ENCODE measurements around the gene XCL2.
"Not testable (repeated sequence)": the region's sequence is repeated elsewhere in the genome, so short reads cannot be mapped to it uniquely, and the experiment has no call there.

The XCL2 gene, protein sequence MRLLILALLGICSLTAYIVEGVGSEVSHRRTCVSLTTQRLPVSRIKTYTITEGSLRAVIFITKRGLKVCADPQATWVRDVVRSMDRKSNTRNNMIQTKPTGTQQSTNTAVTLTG

DNA sequence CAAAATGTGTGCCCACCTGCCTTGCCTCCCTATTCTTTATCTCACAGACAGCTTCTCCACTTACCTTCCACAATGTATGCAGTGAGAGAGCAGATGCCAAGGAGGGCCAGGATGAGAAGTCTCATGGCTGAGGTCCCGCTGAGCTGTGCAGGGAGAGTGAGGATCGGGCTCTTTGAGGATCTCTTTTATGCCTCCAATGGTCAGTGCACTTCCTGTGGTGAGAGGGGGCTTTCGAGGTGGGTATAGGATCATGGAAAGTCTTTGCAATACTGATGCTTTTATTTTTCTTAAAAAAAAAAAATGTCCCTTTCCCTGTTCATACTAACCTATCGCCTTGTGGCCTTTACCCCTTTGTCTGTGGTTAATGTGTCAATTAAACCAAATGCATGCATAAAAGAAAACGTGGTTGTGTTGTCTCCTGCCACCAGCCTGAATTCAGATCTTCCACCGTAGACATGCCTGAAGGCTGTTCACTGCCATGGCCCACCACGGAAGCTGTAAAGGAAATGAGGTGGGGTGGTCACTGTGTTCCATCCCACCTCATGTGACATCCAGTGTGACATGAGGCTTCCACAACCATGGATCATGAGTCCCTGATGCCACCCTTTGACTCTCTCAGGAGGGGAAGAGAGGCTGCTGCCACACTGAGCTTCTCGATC lies at the start of gene XCL2:
Gene XCL2, minus strand, starts transcription at position 158 of the 659 bp plus-strand sequence. Its CDS starts 33 bp downstream, at position 125.
- not testable (repeated sequence) for DNase-seq (ENCODE audit: low spot score)

DNA sequence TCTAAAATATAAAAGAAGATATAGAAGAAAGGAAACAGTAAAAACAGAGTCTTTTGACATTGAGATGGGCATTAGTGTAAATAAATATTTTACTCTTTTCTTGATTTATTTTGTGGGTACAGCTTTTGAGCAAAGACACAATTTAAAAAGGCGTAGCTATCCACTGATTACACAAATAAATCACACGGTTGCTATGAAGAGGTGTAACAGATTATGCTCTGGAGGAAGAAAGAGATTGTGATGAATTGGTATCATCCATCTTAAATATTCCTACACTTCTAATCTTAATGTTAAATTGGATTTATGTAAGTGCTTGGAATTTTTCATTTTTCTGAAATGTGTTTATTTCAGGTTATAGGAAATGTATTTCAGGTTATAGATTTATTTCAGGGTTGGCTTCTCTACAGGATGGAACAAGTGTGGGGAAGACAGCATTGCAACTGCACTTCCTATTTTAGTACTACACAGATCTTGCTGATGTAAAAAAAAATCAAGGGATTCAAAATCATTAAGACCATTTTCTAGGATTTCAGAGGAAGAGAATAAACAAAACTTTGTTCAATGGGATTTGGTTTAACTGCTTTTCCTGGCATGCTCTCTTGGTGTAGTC lies 47.9 kb upstream of the XCL2 start:
- no peak for DNase-seq (ENCODE audit: low spot score)

DNA sequence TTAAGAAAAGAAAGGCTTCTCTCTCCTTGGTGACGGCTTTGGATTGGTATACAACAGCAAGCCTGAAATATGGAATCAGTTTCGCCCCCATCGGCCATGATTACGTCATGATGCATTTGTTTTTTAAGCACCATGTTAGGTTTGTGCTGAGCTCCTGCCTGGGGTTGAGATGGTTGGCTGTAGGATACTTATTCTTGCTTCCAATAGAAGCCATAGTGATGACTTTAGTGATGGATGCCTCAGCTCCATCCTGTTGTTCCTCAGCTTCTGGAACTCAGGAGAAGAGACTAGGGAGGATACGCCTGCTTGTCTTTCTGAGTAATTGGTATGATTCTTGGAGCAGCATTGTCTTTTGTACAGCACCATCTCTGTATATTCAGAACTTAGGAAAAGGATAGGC lies 47.3 kb upstream of the XCL2 start:
- no peak for DNase-seq (ENCODE audit: low spot score)

DNA sequence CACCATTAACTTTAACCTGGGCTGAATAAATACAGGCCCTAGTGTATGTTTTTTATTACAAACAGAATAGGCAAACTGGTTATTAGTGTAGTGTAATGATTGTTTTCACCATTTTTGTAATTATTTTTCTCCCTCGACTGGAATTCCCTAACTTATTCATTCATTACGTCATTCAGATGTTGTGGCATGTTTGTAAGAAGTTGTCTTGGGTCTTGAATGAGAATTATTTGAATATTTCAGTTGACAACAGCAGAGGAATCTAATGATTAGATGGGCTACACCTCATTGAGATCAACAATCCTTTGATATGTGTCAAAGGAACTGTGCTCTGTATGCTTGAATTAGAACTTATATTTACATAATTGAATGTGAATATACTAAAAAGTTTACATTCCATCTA lies 45.4 kb upstream of the XCL2 start:
- DNase-seq (ENCODE audit: low spot score): no peak

DNA sequence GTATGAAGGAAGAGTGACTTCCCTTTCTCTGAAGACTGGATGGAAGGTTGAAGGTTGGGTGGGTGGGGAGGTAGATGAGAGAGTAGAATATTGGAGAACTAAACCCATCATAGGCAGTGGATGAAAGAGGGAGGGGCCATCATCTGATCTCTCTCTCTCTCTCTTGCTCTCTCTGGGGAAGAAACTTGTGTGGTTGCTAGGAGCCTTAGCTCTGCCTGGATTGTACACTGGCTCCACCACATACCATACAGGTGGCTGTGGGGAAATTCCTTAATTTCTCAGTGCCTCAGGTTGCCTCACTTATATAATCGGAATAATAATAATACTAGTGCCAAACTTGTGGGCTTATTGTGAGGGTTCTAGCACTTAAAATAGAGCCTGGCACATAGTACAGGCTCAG lies 42.1 kb upstream of the XCL2 start:
- DNase-seq (ENCODE audit: low spot score): no peak

DNA sequence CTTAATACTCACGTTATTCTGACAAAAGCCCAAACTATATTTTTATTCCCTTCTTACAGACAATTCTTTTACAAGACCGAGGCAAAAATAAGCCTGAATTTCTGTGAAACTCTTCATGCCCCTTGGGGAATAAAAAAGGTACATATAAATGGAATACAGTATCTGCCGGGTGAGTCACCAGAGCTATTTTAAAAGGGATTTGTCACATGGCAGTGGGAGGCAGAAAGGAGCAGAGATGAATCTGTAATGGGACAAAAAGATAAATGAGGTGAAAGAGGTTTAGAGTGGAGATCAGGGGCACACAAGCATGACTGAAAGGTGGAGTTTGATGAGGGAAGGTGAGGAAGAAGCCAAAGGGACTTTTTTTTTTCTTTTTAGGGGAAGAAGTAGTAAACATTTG lies 41.4 kb upstream of the XCL2 start:
- DNase-seq (ENCODE audit: low spot score): no peak

DNA sequence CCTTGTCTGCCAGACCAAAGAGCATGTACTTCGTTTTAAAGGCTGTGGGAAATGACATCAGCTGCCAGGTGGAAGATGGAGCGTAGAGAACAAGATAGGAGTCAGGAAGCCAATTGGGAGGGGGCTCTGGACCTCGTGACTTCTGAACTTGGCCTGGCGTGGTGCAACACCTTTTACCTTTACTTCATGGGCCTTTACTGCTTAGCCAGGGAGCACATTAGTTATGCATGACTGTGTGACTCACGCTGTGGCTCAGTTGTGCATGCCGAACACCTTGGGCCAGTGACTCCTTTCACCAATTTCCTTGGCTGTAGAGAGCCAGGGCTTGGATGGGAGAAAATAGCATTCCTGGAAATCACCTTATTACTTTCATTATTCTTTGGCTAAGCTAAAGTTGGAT lies 39.8 kb upstream of the XCL2 start:
- no peak for DNase-seq (ENCODE audit: low spot score)

DNA sequence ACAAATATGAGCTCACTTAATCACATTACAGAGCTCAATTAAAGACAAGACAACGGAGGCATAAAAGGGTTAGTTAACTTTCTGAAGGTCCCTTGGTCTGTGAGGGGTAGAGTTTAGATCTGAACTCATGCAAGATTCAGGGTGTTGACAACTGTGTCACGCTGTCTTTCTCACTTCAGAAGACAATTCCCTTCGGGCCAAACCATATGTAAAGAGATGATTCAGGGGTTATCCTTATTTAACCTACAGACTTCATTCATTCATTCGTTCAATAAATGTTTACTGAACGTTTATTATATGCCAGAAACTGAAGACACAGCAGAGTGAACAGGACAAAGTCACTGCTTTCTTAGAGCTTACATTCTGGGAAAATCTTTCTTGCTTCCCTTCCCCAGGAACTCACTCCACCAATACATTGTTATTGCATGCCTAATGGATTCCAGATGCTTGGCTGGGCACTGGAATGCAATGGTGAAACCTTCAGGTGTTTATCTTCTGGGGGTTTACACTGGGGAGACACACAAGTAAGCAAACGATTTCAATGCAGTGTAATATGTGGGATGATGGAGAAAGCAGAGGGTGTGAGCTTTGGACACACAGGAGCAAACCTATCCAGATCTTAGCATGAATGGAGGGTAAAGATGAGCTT lies 39.0 kb upstream of the XCL2 start:
- no peak for DNase-seq (ENCODE audit: low spot score)

DNA sequence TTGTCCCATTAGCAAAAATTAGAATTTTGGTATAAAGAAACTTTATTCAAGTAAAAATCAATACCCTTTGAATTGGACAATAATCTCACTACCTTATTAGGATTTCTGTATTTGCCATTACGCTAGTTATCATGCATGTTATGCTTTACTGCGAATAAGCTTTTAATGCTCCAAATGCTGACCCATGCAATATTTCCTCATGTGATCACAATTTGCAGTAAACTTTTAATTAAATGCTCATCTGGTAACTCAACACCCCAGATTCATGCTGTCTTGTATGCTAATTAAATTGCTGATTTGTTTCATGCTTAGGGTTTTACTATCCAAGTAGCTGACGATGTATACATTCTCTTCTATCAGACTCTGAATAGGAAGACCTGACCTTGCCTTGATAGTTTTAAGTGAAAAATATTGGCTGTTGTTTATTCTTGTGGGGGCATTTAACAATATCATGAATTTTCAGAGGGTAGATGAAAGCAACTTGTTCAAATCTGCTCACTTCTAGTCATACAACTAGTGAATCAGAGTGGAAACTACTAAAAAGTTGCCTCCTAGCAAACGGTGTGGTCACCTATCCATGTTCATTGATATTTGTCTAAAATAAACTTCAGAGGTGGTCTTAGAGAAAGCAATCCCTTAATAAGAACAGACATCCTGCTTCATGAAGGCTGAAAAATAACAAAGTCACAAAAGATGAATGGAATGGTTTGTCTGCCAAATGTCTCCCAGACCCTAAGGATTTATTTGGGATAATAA lies 38.2 kb upstream of the XCL2 start:
- DNase-seq (ENCODE audit: low spot score): no peak

DNA sequence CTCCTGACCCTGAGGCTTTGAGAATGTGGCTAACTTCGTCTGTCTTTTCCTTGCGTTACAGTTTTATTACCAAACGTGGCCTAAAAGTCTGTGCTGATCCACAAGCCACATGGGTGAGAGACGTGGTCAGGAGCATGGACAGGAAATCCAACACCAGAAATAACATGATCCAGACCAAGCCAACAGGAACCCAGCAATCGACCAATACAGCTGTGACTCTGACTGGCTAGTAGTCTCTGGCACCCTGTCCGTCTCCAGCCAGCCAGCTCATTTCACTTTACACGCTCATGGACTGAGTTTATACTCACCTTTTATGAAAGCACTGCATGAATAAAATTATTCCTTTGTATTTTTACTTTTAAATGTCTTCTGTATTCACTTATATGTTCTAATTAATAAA lies 37.2 kb upstream of the XCL2 start:
- DNase-seq (ENCODE audit: low spot score): not testable (repeated sequence)

DNA sequence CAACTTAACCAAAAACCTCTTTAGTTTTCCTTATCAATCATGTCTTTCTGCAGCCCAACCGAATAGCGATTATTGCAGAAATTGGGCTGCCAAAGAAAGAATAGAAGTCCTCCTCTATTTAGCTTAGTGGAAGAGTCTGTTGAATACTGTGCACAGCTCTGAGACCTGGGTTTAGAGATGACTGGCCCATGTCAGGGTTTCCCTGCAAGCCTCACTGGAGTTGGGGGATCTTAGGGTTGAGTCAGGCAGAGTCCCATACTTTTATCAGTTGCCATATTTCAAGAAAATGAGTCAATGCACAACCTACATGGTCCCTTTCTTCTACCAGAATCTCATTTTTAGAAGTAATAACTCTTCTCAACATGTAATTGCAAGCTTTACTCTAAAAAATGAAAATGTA lies 36.5 kb upstream of the XCL2 start:
- not testable (repeated sequence) for DNase-seq (ENCODE audit: low spot score)

DNA sequence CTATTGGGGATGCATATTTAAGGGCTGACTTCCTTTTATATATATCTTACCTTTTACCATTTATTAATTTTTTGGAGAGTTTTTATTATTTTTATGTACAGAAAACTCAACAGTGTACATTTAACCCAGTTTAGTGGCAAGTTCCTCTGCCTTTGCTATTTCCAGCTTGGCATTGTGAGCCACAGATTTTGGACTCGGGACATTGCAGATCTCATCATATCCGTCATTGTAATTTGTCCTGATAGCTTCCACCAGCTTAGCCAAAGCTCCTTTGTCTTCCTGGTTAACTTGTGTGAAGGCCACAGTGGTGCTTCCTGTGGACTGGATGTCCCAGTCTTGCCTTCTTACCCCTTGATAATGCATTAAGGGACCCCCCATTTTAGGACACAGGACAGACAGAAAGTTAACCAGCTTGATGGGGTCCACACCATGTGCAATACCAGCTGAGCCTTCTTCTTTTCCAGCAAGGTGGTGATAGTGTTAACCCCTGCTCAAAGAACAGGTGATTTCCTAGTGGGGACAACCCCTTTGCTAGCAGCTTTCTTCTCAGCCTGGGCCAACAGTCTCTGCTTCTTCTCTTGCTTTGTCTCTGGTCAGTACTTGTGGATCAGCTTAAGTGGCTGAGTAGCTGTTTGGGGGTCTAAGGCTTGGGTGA lies 34.9 kb upstream of the XCL2 start:
- not testable (repeated sequence) for DNase-seq (ENCODE audit: low spot score)

DNA sequence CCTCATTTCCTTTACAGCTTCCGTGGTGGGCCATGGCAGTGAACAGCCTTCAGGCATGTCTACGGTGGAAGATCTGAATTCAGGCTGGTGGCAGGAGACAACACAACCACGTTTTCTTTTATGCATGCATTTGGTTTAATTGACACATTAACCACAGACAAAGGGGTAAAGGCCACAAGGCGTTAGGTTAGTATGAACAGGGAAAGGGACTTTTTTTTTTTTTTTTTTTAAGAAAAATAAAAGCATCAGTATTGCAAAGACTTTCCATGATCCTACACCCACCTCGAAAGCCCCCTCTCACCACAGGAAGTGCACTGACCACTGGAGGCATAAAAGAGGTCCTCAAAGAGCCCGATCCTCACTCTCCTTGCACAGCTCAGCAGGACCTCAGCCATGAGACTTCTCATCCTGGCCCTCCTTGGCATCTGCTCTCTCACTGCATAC lies 32.5 kb upstream of the XCL2 start, which contains the start of gene XCL1:
Gene XCL1, plus strand, starts transcription at position 361 of the 444 bp plus-strand sequence. Its CDS starts 33 bp downstream, at position 394.
- not testable (repeated sequence) for DNase-seq (ENCODE audit: low spot score)

DNA sequence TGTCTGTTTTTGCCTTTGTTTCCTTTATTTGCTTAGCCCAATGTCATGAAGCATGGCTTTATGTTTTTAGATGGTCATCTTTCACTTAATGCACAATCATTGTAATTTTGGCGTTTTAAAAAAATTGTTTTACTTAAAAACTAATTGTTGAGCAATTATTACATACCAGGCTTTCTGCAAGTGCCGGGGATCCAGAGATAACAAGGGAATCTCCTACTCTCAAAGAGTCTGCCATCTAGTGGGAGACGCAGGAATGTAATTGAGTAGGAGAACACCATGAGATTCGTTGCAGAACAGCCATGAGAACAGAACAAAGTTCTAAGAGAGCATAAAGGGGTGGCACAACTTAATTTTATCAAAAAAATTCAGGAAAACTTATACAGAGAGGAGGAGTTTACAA lies 30.4 kb upstream of the XCL2 start:
- DNase-seq (ENCODE audit: low spot score): not testable (repeated sequence)

DNA sequence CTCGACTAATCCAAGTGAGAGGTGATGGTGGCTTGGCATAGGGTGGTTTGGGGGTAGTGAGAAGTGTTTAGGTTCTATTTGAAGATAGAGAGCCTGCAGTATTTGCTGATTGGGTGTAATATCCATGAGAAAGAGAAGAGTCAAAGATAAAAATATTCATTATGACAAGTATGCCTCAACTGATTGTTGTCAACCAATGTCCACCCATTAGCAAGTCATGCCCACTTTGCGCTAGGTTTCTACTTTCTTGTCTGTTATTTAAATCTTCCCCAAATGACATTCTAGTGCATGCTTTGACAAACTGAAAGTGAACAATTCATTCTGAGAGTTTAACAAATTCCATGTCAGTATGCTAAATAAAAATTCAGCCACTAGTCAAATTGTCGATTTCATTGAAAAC lies 28.8 kb upstream of the XCL2 start:
- no peak for DNase-seq (ENCODE audit: low spot score)

DNA sequence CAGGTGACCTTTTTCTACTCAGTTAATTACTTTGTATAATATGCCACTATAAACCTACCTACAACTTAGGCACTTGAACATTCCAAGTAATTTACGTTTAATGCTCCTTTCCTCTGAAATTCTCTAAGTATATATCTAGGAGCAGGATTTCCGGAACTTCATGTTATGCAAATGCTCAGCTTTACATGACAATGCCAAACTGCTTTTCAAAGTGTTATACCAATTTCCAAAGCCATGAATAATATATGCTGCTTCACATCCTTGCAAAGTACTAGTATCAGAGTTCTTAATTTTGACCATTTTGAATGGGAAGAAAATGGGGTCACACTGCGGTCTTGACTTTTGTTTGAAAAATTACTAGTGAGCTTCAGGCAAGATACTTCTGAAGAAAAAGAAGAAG lies 26.9 kb upstream of the XCL2 start:
- no peak for DNase-seq (ENCODE audit: low spot score)

DNA sequence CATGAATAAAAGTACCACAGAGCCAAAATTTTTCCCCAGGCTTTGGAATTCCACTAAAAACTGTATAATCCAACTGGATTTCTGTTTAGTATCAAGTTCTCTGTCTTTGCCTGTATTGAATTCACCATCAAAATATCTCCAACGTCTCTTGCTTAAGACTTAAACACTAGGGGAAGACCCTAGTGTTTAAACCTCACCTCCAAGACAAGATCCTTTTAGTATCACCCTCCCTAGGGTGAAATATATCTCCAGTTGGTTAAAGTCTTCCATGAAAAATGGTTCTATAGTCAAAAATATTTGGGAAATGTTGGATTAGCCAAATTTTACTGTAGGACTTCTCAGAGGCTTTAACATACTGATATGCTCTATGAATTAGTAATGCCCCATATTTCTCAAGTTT lies 24.5 kb upstream of the XCL2 start:
- DNase-seq (ENCODE audit: low spot score): no peak

DNA sequence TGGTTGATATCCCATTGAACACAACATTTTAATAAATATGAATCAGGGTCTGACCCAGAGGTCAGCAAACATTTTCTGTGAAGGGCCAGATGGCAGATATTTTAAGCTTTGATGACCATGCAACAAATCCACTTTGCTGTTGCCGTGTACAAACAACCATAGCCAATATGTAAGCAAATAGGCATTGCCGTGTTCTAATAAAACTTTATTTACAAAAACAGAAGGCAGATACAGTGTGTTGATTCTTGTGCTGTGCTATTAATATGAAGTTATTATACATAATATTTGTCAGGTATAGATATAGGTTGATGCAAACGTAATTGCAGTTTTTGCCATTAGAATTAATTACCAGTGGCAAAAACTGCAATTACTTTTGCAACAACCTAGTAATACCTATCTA lies 23.8 kb upstream of the XCL2 start:
- DNase-seq (ENCODE audit: low spot score): no peak

DNA sequence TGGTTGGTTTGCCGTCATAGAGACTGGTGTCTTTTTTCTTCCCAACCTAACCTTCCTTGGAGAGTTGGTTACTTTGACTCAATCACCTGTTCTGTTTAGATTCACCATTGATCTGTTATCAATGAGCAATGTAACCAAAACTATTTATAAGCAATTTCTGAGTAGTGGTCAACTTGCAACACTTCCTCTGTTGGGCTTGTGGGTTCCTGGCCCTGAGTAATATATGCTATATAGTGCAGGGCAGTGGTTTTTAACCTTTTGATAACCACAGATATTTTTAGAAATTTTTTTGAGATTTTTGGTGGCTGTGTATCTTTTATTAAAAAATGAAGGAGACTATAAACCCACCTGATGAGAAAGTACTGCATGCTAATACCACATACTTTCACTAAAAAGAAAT lies 23.2 kb upstream of the XCL2 start:
- no peak for DNase-seq (ENCODE audit: low spot score)

DNA sequence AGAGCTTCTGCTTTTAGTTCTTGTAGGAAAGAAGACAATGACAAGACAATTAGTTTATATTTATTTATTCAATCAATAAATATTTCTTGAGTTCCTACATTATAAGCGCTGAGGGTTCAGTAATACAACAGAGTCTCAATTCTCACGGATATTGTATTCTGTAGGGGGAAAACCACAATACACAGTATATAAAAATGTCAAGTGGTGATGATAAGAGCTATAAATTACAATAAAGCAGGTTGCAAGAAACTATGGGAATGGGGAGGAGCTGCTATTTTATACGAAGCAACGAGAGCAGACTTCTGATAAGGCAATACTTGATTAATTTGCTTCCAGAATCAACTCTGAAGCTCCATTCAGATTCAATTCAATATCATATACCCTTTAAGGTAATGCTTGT lies 22.0 kb upstream of the XCL2 start:
- DNase-seq (ENCODE audit: low spot score): no peak

DNA sequence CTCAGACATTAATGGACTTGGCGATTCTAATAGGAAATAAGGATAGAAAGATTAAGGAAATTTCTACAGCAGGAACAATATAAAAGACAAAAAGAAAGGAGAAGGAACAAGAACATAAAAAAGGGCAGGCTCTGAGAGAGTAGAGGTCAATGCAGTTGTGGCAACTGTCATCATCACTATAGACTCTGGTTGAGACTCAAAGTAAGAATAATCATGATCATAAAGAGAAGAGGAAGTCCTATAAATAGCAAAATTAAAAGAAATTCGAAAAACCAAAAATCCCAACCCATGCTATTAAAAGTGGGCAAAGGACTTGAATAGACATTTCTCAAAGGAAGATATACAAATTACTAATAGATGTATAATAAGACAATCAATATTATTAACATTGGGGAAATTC lies 18.2 kb upstream of the XCL2 start:
- no peak for DNase-seq (ENCODE audit: low spot score)

DNA sequence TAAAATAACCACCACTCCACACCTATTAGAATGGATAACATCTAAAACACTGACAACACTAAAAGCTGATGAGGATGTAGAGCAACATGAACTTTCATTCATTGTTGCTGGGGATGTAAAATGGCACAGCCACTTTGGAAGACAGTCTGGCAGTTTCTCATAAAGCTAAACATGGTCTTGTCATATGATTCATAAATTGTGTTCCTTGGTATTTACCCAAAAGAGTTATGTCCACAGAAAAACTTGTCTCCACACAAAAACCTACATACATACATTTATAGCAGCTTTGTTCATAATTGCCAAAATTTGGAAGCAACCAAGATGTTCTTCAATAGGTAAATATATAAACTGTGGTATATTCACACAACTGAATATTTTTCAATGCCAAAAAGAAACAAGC lies 16.6 kb upstream of the XCL2 start:
- no peak for DNase-seq (ENCODE audit: low spot score)
